Peyer's patch (tissue), 4 donors: ENCODE results near the gene QRFP. TPM values are rescaled to one million over a fixed set of nuclear protein-coding genes. Genes with fewer than 3 reads are reported as not detected.

Source experiments
- DNase-seq, 3 donors: peaks; one replicate each; pipeline ENCODE4 v3.0.0-alpha.2; 2017 to 2019
- H3K27ac ChIP-seq, 4 donors: fragments of 200-600 bp; sonication (generic); one replicate each; pipeline ENCODE4 v1.5.1; 2016 to 2019
- H3K27me3 ChIP-seq, 2 donors: fragments of 200-600 bp; sonication (generic); one replicate each; pipeline ENCODE4 v1.5.1; 2019
- H3K36me3 ChIP-seq, 3 donors: fragments of 200-600 bp; sonication (generic); one replicate each; pipeline ENCODE4 v1.5.1; 2016 to 2019
- H3K4me1 ChIP-seq, 4 donors: fragments of 200-600 bp; sonication (generic); one replicate each; pipeline ENCODE4 v1.5.1; 2016 to 2019
- H3K4me3 ChIP-seq, 4 donors: fragments of 200-600 bp; sonication (generic); 1 replicate in 3 of 4; 2 replicates in 1 of 4; pipeline ENCODE4 v1.5.1; 2016 to 2019; ENCODE audit warnings: mild to moderate bottlenecking in 1 of 4
- H3K9me3 ChIP-seq, 4 donors: fragments of 200-600 bp; sonication (generic); one replicate each; pipeline ENCODE4 v1.5.1; 2016 to 2019; ENCODE audit warnings: mild to moderate bottlenecking in 1 of 4
- POLR2A ChIP-seq, 2 donors: fragments of 450-650 bp; IDR thresholded peaks; one replicate each; pipeline ENCODE4 v1.5.1; 2017; ENCODE audit warnings: antibody characterized with exemption in 2 of 2, mild to moderate bottlenecking in 2 of 2, moderate library complexity in 2 of 2
- total RNA-seq, 4 donors: library from RNA; depleted of rRNA; stranded (reverse); fragments of >200 nt; gene quantifications; one replicate each; pipeline ENCODE4 v1.1.0, GENCODE V29; 2016
- TF ChIP-seq, protein P1 (sequence below), 6 experiments: fragments of 450-650 bp in 4 of 6; fragments of 200-600 bp in 2 of 6; sonication (generic) in 1 of 6; IDR thresholded peaks; one replicate each; pipeline ENCODE4 v1.5.1; 2017 to 2019; ENCODE audit warnings: antibody characterized with exemption in 6 of 6, mild to moderate bottlenecking in 3 of 6, moderate library complexity in 1 of 6

Gene QRFP, protein sequence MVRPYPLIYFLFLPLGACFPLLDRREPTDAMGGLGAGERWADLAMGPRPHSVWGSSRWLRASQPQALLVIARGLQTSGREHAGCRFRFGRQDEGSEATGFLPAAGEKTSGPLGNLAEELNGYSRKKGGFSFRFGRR
- not detected for total RNA-seq

DNA sequence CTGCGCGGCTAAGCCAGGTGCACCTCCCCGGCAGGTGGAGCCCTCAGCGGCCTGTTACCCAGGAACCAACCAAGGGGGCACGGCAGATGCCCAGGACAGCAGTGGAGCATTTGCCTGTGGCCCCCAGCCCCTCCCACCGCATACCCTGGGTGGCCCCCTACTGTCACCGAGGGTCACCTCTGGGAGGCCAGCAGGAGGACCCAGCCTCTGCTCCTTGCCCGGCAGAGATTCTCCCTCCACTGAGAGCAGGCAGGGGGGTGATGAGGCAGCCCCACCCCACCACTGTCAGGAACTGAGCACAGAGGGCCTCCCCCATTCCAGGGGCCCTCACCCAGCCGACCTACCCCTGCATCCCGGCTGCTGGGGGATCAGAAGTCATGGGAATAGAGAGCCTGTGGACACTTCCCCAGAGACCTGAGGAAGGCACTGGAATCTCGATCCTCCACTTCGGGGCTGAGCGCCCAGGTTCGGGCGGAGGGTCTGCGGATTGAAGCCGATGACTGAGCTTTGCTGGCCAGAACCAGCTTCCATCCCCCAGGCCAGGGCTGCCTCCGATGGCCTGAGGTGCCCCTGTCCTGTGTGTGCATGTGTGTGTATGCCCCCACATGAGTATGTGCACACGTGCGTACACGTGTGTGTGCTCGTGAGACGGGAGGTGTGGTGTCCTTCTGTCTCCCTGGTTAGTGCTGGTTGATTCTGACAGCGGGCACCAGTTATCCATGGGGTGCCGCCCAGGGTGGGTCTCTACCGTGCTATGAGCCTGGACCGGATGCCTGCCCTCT lies at the start of gene QRFP:
Gene QRFP, minus strand, starts transcription at position 580 of the 782 bp plus-strand sequence. CDS start 2,974 bp downstream, outside the sequence.
- no peak within 1 kb of the TSS for H3K4me3 ChIP-seq
- peaks cover 0 to 5% (median 0%) of the 10 kb centered on the region in 3 donors for H3K36me3 ChIP-seq
- H3K9me3 ChIP-seq = no peaks in the 10 kb centered on the region
- H3K4me1 ChIP-seq = peaks cover 0 to 5% (median 0%) of the 10 kb centered on the region in 4 donors
- no peak within 1 kb of the TSS for H3K27ac ChIP-seq
- H3K27me3 ChIP-seq = no peaks in the 10 kb centered on the region
- TF ChIP-seq POLR2A (IDR thresholded peaks at IDR 0.05) = no peak
- TF ChIP-seq, protein P1, sequence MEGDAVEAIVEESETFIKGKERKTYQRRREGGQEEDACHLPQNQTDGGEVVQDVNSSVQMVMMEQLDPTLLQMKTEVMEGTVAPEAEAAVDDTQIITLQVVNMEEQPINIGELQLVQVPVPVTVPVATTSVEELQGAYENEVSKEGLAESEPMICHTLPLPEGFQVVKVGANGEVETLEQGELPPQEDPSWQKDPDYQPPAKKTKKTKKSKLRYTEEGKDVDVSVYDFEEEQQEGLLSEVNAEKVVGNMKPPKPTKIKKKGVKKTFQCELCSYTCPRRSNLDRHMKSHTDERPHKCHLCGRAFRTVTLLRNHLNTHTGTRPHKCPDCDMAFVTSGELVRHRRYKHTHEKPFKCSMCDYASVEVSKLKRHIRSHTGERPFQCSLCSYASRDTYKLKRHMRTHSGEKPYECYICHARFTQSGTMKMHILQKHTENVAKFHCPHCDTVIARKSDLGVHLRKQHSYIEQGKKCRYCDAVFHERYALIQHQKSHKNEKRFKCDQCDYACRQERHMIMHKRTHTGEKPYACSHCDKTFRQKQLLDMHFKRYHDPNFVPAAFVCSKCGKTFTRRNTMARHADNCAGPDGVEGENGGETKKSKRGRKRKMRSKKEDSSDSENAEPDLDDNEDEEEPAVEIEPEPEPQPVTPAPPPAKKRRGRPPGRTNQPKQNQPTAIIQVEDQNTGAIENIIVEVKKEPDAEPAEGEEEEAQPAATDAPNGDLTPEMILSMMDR (IDR thresholded peaks at IDR 0.05) = peak in 1 of 6 experiments; percentile 15
- DNase-seq = no peak

DNA sequence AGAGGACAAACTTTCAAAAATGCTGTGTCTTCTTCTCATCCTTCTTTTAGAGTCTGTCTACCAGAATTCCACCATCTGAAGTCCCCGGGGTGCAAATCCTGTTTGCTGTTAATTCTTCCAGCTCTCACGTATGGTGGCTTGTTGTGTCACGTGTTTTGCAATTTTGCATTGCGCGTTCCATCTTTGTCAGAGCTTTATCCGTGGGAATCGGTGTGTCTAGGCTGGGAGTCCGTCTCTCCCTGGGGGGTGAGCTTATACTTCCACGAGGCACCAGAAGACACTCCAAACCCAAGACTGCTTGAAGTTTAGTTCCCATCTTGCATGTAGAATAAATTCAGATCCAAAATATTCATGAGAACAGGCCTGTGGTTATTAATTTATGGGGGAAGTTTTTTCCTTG lies 48.6 kb upstream of the QRFP start:
- H3K4me1 ChIP-seq = peaks cover 0 to 7% (median 4%) of the 10 kb centered on the region in 4 donors
- no peak overlapping the region for H3K27ac ChIP-seq
- peaks cover 0 to 3% (median 0%) of the 10 kb centered on the region in 4 donors for H3K9me3 ChIP-seq
- peaks cover 0 to 1% of the 10 kb centered on the region in 2 donors for H3K27me3 ChIP-seq
- TF ChIP-seq POLR2A (IDR thresholded peaks at IDR 0.05) = no peak
- TF ChIP-seq, protein P1 (IDR thresholded peaks at IDR 0.05) = no peak
- no peaks in the 10 kb centered on the region for H3K36me3 ChIP-seq
- DNase-seq = no peak
- H3K4me3 ChIP-seq = no peak overlapping the region

DNA sequence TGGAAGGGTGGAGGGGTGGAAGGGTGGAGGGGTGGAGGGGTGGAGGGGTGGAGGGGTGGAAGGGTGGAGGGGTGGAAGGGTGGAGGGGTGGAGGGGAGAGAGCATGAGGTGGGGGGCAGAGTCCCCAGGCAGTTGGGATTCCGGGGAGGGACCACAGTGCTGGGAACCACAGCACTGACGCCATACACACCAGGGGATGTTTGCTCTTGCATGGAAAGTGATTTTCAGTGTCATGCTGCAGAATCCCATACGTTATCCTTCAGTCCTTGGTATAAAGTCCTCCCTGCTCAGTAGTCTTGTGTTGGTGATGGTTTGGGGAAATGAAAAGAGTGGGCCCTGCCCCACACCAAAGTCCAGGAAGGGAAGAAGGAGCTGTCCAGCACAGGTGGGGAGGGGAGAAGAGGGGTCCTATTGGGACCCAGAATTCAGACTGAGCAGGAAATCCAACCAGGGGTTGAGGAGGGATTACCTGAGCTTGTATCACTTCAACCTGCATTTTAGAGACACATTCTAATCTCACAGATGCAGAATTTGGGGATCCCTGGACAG lies 48.0 kb upstream of the QRFP start:
- Histone ChIP-seq H3K27ac (no peak overlapping the region), H3K9me3 (peaks cover 0 to 2% (median 0%) of the 10 kb centered on the region in 4 donors), H3K36me3 (no peaks in the 10 kb centered on the region), H3K4me1 (peaks cover 0 to 13% (median 5%) of the 10 kb centered on the region in 4 donors), H3K4me3 (no peak overlapping the region), H3K27me3 (peaks cover 0 to 7% of the 10 kb centered on the region in 2 donors)
- TF ChIP-seq, protein P1 (IDR thresholded peaks at IDR 0.05) = no peak
- no peak for TF ChIP-seq POLR2A (IDR thresholded peaks at IDR 0.05)
- DNase-seq = no peak

DNA sequence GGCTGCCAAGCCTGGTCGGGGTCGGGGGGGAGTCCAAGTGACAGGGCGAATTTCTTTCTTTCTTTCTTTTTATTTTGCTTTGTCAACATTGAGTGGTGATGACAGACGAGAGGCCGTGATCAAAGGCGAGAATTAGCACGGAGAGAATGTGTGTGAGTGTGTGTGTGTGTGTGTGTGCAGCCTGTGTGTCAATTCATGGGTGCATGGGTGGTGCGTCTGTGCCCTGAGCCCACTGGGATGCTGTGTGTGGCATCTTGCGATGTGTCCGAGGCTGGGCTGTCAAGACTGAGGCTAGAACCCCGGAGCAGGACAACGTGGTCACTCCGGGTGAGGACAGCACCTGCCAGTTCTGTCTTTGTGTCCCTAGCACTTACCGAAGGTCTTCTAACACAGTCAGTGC lies 47.2 kb upstream of the QRFP start:
- Histone ChIP-seq H3K27me3 (peaks cover 0 to 15% of the 10 kb centered on the region in 2 donors), H3K36me3 (no peaks in the 10 kb centered on the region), H3K27ac (no peak overlapping the region), H3K9me3 (no peaks in the 10 kb centered on the region), H3K4me1 (peaks cover 0 to 21% (median 9%) of the 10 kb centered on the region in 4 donors), H3K4me3 (no peak overlapping the region)
- TF ChIP-seq, protein P1 (IDR thresholded peaks at IDR 0.05) = no peak
- TF ChIP-seq POLR2A (IDR thresholded peaks at IDR 0.05) = no peak
- DNase-seq = no peak

DNA sequence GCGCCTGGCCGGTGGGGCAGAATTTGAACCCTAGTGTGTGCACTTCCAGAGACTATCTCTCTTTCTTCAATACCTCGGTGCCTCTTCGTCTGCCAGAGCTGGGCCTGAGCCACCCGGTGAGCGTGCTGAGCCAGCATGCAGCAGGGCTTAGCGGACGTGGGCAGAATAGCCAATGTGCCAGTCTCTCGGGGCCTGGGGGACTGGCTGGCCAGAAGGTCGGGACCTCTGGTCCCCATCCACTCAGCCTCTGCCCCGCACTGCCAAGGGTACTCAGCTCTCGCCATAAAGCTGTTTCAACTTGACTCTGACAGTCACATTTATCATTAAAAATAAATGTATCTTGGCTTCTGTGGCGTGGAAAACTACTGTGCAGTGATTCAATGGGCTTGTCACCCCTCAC lies 46.6 kb upstream of the QRFP start:
- H3K36me3 ChIP-seq = no peaks in the 10 kb centered on the region
- no peak overlapping the region for H3K27ac ChIP-seq
- H3K9me3 ChIP-seq = no peaks in the 10 kb centered on the region
- H3K27me3 ChIP-seq = peaks cover 0 to 19% of the 10 kb centered on the region in 2 donors
- peaks cover 0 to 25% (median 12%) of the 10 kb centered on the region in 4 donors for H3K4me1 ChIP-seq
- no peak overlapping the region for H3K4me3 ChIP-seq
- TF ChIP-seq, protein P1 (IDR thresholded peaks at IDR 0.05) = no peak
- TF ChIP-seq POLR2A (IDR thresholded peaks at IDR 0.05) = no peak
- DNase-seq = no peak
